Stimulated activated naive CD4-positive, alpha-beta T cell treated with Interleukin-2 at 50 U/mL for 16 hours (primary cell): ENCODE measurements around the gene LSM11.

ENCODE experiments used
- DNase-seq: peaks from one replicate; lab custom pipeline; 2025; lab: John Stamatoyannopoulos, UW

Gene LSM11

DNA sequence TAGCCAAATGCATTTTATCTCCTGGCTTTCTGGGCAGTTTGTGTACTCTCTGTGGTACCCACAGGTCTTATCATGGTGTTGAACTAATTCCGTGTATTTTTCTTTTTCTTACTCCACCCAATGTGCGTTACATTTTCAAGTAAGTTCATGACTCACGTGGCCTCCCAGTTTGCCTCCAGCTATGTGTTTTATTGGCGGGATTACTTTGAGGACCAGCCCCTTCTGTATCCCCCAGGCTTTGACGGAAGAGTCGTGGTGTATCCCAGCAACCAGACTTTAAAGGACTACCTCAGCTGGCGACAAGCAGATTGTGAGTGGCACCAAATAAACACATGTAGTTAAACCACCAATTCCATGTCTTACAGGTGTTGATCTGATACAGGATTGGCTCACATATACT lies 9.1 kb upstream of the LSM11 start:
- DNase-seq: no peak

- DNase-seq: no peak
These were observed 7.5 kb upstream of the LSM11 start for GRCh38 chr5:157735991-157736390.

- DNase-seq: no peak
These were observed 3.9 kb upstream of the LSM11 start for GRCh38 chr5:157739388-157740228.

DNA sequence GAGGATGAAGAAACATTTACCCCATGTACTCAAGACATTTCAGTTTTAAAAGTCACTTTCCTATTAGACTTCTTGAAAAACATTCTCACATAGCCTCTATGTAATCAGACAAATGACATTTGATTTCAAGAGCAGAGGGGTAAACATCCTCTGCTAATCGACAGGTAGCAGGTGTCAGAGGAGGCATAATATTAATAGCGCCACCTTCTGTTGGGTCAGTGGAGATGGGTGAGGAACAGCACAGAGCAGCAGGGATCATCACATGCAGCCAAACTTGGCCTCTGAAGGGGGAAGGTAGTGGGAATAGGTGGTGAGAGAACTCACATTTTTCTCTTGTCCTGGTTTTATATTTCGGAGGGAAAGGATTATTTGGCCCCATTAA lies 3.3 kb upstream of the LSM11 start:
- no peak for DNase-seq

GRCh38 chr5:157741131-157741530 lies 2.4 kb upstream of the LSM11 start:
- DNase-seq: no peak

DNA sequence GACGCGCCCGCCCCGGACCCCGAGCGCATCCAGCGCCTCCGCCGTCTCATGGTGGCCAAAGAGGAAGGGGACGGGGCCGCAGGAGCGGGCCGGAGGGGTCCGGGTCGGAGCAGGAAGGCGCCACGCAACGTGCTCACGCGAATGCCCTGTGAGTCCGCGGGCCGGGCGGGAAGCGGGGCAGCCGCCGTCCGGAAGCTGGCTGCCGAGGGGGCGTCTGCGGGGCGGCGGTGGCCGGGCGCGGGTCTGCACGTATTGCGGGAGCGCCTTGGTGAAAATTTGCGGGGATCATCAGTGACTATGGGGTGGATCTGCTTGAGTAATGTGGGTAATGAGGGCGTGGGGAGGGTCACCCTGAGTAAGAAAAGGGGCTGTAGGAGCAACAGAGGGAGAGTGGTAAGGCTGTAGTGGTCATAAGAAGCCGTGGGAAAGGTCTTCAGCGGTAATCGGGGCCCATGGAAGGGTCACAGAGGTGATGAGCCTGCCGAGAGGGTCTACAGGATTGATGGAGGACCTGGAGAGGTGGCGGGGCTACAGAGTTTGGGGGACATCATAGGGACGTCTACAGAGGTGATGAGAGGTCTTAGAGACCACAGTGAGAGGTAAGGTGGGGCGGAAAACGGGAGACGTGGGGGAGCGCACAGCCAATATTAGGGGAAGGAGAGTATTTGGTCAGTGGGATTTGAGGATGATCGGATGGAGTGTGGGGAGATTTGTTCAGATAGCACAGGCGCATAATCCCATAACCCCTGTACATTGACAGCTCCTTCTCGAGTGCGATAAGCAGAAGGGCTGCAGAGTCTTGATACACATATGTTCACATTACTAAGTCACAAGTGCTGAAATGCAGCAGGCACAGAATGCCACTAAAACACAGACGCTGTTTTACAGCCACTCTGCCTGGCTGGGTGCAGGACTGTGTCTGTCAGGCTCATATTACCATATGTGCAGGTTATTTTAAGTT lies 819 bp downstream of the LSM11 start:
- DNase-seq: no peak

- DNase-seq: no peak
These were observed 1.5 kb downstream of the LSM11 start for GRCh38 chr5:157745041-157745456.

DNA sequence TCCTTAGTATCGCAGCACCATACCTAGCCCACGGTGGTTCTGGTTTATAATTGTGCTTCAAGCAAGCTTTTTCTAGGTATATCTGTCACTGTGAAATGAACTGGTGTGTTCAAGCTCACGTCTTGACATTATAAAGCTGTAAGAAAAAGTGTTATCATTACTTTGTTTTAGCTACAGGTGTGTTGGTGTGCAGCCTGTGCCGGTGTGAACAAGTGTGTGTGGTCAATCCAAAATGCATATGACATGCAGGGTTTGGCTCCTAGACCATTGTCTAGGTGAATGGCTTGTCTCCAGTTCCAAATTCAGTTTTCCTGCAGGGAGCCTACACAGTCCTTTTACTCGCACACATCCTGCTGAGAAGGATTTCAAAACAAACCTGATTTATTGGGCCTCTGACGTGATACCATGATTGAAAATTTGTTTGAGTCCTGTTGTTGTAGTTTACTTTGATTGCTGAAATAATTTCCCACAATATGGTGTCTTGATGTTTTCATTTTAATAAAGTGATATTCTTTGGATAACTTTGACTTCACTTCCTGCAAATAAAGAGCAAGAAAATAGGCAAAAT lies 3.7 kb downstream of the LSM11 start:
- no peak for DNase-seq

DNA sequence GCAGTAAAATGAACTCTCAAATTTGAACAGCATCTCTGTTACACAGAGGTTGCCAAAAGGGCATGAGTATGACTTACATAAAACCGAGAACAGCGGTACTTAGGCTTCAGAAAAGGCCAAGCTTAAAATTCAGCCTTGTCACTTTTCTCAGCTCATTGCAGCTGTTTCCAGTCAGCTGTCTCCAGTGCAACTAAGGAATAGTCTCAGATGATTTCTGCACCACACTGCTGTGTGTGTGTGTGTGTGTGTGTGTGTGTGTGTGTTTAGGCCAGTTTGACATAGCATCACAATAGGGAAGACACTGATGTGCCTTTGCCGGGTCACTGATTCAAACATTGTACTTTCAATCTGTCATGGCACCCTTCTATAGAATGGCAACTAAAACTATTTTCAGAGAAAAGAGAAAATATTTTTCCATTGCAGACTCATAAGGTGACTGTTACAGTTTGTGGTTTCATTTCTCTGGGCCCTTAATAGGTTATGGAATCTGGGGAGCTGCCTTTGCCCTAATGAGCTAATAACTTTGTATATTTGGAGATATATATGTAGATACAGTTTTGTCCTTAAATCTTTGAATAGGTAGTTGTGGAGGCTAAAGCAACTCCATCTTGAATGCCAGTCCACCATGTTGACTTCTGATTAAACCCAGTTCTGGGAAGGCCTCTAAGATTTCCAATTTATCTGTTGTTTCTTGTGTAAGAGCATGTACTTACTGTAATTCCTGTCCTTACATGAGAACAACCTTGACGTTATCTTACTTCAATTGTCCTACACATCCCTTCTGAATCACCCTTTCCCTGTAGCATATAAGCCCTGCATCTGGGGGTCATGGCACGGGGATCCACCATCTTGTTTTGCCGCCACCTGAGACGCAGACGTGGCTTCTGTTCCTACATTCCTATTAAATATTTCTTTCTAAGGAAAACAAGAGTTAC lies 4.5 kb downstream of the LSM11 start:
- DNase-seq: no peak

DNA sequence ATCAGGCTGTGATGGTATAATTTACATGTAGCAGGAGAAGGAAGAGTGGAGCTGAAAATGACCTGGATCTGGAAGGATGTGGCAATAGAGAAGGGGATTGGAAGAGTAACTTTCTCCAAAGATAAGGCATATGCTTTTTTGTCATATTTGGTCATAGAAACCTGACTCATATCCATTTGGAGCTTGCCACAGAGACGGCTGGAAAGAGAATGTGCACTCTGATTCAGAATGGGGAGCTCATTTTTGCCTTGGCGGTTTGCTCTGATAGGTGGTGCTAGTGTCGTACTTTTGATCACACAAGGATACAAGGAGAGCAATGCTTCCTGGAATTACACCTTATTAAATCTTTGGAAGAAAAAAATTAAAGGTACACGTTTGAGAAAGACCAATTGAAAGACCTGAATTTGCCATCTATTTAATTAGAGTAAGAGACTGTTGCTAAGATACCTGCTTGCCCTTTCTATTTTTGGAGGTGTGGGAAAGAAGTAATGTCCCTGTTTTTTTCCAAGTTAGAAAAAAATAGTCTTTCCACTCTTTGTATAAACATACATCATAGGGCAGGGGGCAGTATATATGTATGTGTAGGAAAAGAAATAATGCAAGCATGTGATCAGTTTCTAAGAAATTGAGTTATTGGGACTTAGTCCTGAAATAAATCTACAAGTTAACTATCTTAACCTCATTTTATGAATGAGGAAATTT lies 5.4 kb downstream of the LSM11 start:
- DNase-seq: no peak

GRCh38 chr5:157749462-157749799 lies 5.9 kb downstream of the LSM11 start:
- no peak for DNase-seq

- no peak for DNase-seq
These were observed 6.8 kb downstream of the LSM11 start for GRCh38 chr5:157750320-157750719.

- no peak for DNase-seq
These were observed 12.6 kb downstream of the LSM11 start for GRCh38 chr5:157756122-157756521.

GRCh38 chr5:157758706-157759105 lies 15.2 kb downstream of the LSM11 start:
- no peak for DNase-seq

DNA sequence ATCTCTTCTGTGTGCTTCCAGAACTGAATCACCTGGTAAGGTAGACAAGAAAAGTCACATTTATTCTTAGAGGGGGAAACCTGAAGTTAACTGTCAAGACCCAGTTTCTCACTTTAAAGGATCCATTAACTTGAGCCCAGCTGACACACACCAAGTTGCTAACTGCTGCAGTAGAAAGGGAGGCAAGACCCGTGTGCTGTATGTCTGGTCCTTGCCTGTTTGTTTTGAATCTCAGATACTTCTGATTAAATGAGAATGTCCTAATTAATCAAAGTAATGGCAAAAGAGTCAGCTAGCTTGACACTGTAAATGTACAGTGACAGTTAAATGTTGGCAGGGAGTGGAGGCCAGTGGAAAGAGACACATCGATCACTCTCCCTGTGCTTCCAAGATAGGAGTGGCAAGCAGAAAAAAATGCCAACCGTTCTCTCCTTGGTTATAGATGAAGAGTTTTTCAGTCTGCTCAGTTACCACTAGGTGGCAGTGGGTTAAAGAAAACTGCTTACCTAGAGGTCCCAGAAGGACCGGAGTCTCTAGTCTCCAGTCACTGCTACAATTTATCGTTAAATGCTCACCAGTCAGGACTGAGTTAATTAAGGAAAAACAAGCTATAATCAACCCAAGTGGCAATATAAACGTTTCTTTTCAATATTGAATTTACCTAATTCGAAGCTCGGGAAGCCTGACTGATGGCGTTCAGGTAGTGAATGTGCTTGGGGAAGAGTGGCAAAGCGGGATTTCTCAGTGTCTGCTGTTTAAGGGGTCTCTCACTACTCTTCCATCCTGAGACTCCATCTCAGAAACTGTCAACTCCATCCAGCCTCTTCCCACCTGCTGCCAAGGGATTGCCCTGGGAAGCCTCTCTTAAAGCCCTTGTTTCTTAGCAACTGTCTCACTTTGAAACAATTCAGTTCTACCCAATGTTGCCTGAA lies 18.4 kb downstream of the LSM11 start:
- no peak for DNase-seq

DNA sequence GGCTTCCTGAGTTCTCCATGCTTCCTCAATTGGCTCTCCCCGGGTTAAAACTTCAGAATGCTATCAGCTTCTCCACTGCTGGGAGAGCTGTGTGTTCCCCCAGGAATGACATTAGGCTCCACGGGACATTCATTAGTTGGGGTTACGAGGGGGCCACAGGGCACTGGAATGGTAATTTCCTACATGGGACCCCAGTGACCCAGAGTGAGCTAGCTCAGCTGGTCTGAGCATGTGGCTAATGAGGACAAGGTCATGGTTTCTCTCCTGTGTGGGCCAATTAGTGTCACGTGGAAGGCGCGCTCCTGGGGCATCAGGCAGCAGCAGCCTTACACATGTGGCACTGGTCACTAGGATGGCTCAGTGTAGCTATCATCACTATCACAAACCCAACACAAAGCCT lies 21.0 kb downstream of the LSM11 start:
- DNase-seq: no peak

DNA sequence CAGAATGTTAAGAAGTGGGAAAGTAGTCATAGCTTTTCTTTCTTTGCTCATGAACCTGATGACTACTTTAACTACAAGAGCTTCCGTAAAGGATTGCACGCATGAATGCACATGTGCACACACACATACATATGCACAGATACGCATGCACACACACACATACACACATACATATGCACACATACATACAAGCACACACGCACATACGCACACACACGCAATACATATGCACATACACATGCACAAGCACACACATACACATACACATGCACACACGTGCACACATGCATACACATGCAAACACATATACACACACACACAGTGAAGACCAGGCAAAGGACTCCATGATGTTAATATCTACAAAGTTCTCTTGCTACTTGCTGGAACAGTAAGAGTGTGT lies 22.9 kb downstream of the LSM11 start:
- no peak for DNase-seq

DNA sequence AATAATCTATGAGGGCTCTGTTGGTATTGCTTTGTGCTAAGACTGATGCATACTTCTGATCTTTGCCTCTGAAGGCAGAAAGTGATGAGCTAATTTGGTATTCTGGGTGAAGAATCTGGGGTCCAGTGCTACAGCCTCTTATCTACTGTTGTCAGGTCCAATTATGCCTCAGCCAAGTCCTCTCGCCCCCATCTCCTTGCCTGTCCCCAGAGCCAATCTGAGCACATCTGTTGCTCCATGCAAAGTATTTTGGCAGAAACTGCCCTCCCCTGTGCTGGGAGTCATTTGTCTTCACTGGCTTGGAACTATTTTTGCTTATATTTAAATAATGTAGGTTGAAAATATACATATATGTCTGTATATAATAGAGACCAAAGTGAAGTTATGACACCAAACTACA lies 23.4 kb downstream of the LSM11 start:
- no peak for DNase-seq

- no peak for DNase-seq
These were observed 24.2 kb downstream of the LSM11 start for GRCh38 chr5:157767689-157768088.

GRCh38 chr5:157770665-157771064 lies 27.2 kb downstream of the LSM11 start:
- DNase-seq: no peak
